H9 (cell line): ENCODE measurements around the gene RYR3. TPM values are rescaled to one million over a fixed set of nuclear protein-coding genes. Genes with fewer than 3 reads are reported as not detected.

Source experiments
- DNase-seq: peaks from one replicate; pipeline ENCODE4 v3.0.0-alpha.2; 2017
- H2AFZ ChIP-seq: one replicate; pipeline ENCODE4 v1.6.1; 2013; ENCODE audit warnings: mild to moderate bottlenecking, low read length, control low read depth, moderate library complexity
- H2AK5ac ChIP-seq: 2 replicates; pipeline ENCODE4 v1.6.1; 2013; ENCODE audit warnings: low read length, control low read depth, mixed read lengths; ENCODE audit not compliant: insufficient read length
- H2BK120ac ChIP-seq: one replicate; pipeline ENCODE4 v1.6.1; 2013; ENCODE audit warnings: low read depth, mild to moderate bottlenecking, low read length, control low read depth, inconsistent platforms; ENCODE audit not compliant: poor library complexity, severe bottlenecking
- H2BK12ac ChIP-seq: 2 replicates; pipeline ENCODE4 v1.6.1; 2013; ENCODE audit warnings: low read length, control low read depth, mixed read lengths, low read depth; ENCODE audit not compliant: insufficient read length
- H2BK15ac ChIP-seq: 2 replicates; pipeline ENCODE4 v1.6.1; 2013; ENCODE audit warnings: low read depth, low read length, control low read depth
- H2BK20ac ChIP-seq: one replicate; pipeline ENCODE4 v1.6.1; 2013; ENCODE audit warnings: low read depth, mild to moderate bottlenecking, low read length, control low read depth, inconsistent platforms; ENCODE audit not compliant: poor library complexity, severe bottlenecking
- H2BK5ac ChIP-seq: 2 replicates; pipeline ENCODE4 v1.6.1; 2013; ENCODE audit warnings: low read length, control low read depth, mixed read lengths; ENCODE audit not compliant: insufficient read length
- H3K14ac ChIP-seq: 2 replicates; pipeline ENCODE4 v1.6.1; 2013; ENCODE audit warnings: low read length, control low read depth; ENCODE audit not compliant: insufficient read depth
- H3K18ac ChIP-seq: 2 replicates; pipeline ENCODE4 v1.6.1; 2013; ENCODE audit warnings: low read depth, mild to moderate bottlenecking, mixed read lengths, low read length, control low read depth; ENCODE audit not compliant: insufficient read length
- H3K23ac ChIP-seq: 2 replicates; pipeline ENCODE4 v1.6.1; 2013; ENCODE audit warnings: low read length, control low read depth, mixed read lengths, low read depth; ENCODE audit not compliant: insufficient read length
- H3K23me2 ChIP-seq: 2 replicates; pipeline ENCODE4 v1.6.1; 2013; ENCODE audit warnings: low read depth, mild to moderate bottlenecking, mixed read lengths, low read length, control low read depth; ENCODE audit not compliant: insufficient read length, poor library complexity, severe bottlenecking
- H3K27ac ChIP-seq: 2 replicates; pipeline ENCODE4 v1.5.1; 2013; ENCODE audit warnings: low read length, control low read depth, mixed read lengths, low read depth; ENCODE audit not compliant: insufficient read length
- H3K27me3 ChIP-seq: 2 replicates; pipeline ENCODE4 v1.6.1; 2013; ENCODE audit warnings: low read length, control low read depth, inconsistent platforms; ENCODE audit not compliant: insufficient read depth
- H3K4ac ChIP-seq: 2 replicates; pipeline ENCODE4 v1.6.1; 2013; ENCODE audit warnings: low read depth, mild to moderate bottlenecking, control low read depth, inconsistent platforms, low read length, moderate library complexity
- H3K4me1 ChIP-seq: 2 replicates; pipeline ENCODE4 v1.6.1; 2013; ENCODE audit warnings: low read length, control low read depth, inconsistent platforms; ENCODE audit not compliant: insufficient read depth
- H3K4me2 ChIP-seq: 2 replicates; pipeline ENCODE4 v1.6.1; 2013; ENCODE audit warnings: low read length, control low read depth, mixed read lengths; ENCODE audit not compliant: insufficient read length, insufficient read depth
- H3K56ac ChIP-seq: 2 replicates; pipeline ENCODE4 v1.6.1; 2013; ENCODE audit warnings: low read depth, mild to moderate bottlenecking, mixed read lengths, low read length, control low read depth; ENCODE audit not compliant: insufficient read length
- H3K79me1 ChIP-seq: 2 replicates; pipeline ENCODE4 v1.6.1; 2013; ENCODE audit warnings: low read depth, mild to moderate bottlenecking, moderate library complexity, low read length, control low read depth, inconsistent platforms; ENCODE audit not compliant: insufficient read depth, poor library complexity, severe bottlenecking
- H3K79me2 ChIP-seq: 2 replicates; pipeline ENCODE4 v1.6.1; 2013; ENCODE audit warnings: low read length, control low read depth, inconsistent platforms; ENCODE audit not compliant: insufficient read depth
- H3K9ac ChIP-seq: 2 replicates; pipeline ENCODE4 v1.6.1; 2013; ENCODE audit warnings: low read length, control low read depth, mixed read lengths; ENCODE audit not compliant: insufficient read length; ENCODE audit errors: extremely low read depth
- H3K9me3 ChIP-seq: one replicate; pipeline ENCODE4 v1.6.1; 2013; ENCODE audit warnings: low read depth, low read length, inconsistent platforms; ENCODE audit not compliant: control insufficient read depth
- H3T11ph ChIP-seq: one replicate; pipeline ENCODE4 v1.6.1; 2013; ENCODE audit warnings: mild to moderate bottlenecking, low read length, control low read depth, inconsistent platforms
- H4K20me1 ChIP-seq: one replicate; pipeline ENCODE4 v1.6.1; 2013; ENCODE audit not compliant: control insufficient read depth, insufficient read length, insufficient read depth
- H4K5ac ChIP-seq: 2 replicates; pipeline ENCODE4 v1.6.1; 2013; ENCODE audit warnings: low read depth, mild to moderate bottlenecking, mixed read lengths, low read length, control low read depth; ENCODE audit not compliant: insufficient read length
- H4K8ac ChIP-seq: replicated peaks from 2 replicates; pipeline ENCODE4 v1.6.1; 2013; ENCODE audit warnings: low read length, control low read depth, mixed read lengths, low read depth; ENCODE audit not compliant: insufficient read length
- H4K91ac ChIP-seq: 2 replicates; pipeline ENCODE4 v1.6.1; 2013; ENCODE audit warnings: low read depth, mild to moderate bottlenecking, moderate library complexity, mixed read lengths, low read length, control low read depth; ENCODE audit not compliant: insufficient read length
- H3K27ac Mint-ChIP-seq, 3 experiments: 2 replicates in 2 of 3; 3 replicates in 1 of 3; pipeline ENCODE4 v1.8.0; 2020 to 2021; ENCODE audit warnings: mixed read lengths in 3 of 3, mild to moderate bottlenecking in 1 of 3, moderate library complexity in 1 of 3
- H3K27me3 Mint-ChIP-seq: 2 replicates; pipeline ENCODE4 v1.8.0; 2021; ENCODE audit warnings: low read depth, mild to moderate bottlenecking, moderate library complexity, mixed read lengths
- H3K36me3 Mint-ChIP-seq, 3 experiments: 2 replicates in 2 of 3; 3 replicates in 1 of 3; pipeline ENCODE4 v1.8.0; 2020 to 2021; ENCODE audit warnings: low read depth in 3 of 3, mixed read lengths in 3 of 3; ENCODE audit not compliant: insufficient read depth in 1 of 3
- H3K4me1 Mint-ChIP-seq, 2 experiments: 2 replicates each; pipeline ENCODE4 v1.8.0; 2020; ENCODE audit warnings: mixed read lengths in 2 of 2
- H3K4me3 Mint-ChIP-seq, 2 experiments: 2 replicates in 1 of 2; 3 replicates in 1 of 2; pipeline ENCODE4 v1.8.0; 2020 to 2021; ENCODE audit warnings: mild to moderate bottlenecking in 2 of 2, mixed read lengths in 2 of 2, moderate library complexity in 1 of 2
- H3K9me3 Mint-ChIP-seq, 2 experiments: 2 replicates in 1 of 2; 3 replicates in 1 of 2; pipeline ENCODE4 v1.8.0; 2020; ENCODE audit warnings: mild to moderate bottlenecking in 2 of 2, mixed read lengths in 2 of 2, moderate library complexity in 1 of 2
- WGBS: extraction: QIAGEN DNeasy Blood & Tissue Kit; methylation state at CpG from one replicate; pipeline ENCODE4 v1.1.7; 2013; ENCODE audit warnings: missing lambda C conversion rate, low lambda C conversion rate, mixed read lengths; ENCODE audit not compliant: insufficient read length; ENCODE audit errors: extremely low coverage; 5-methylcytosine and 5-hydroxymethylcytosine counted together
- total RNA-seq: library from RNA; stranded (reverse); gene quantifications from 2 replicates; pipeline ENCODE4 v1.2.1, GENCODE V29; 2021
- TF ChIP-seq, protein P1 (sequence below): fragments of 200-600 bp; sonication (generic); conservative IDR thresholded peaks from 3 replicates; pipeline ENCODE4 v1.8.0; 2021; ENCODE audit warnings: antibody characterized with exemption, mild to moderate bottlenecking

The RYR3 gene
- total RNA-seq, 1 experiment from 2014 or later = 0.85 TPM

- Histone ChIP-seq H3K4me2 (no peak overlapping the region), H3K27ac (no peak overlapping the region), H3K9ac (no peak overlapping the region), H2BK15ac (no peak overlapping the region), H2BK5ac (no peak overlapping the region), H3K79me1 (no peaks in the 10 kb centered on the region), H3K79me2 (no peaks in the 10 kb centered on the region), H3K23me2 (no peaks in the 10 kb centered on the region), H3K4ac (no peak overlapping the region), H3K56ac (no peak overlapping the region), H2AFZ (no peak overlapping the region), H4K20me1 (no peaks in the 10 kb centered on the region), H4K8ac (no peak overlapping the region), H4K91ac (no peak overlapping the region), H4K5ac (no peak overlapping the region), H3K4me1 (no peaks in the 10 kb centered on the region), H3K9me3 (no peaks in the 10 kb centered on the region), H3K23ac (no peak overlapping the region), H3K27me3 (no peaks in the 10 kb centered on the region), H2AK5ac (no peak overlapping the region), H3K18ac (no peak overlapping the region), H3K14ac (no peak overlapping the region), H2BK120ac (no peak overlapping the region), H2BK12ac (no peak overlapping the region), H2BK20ac (no peak overlapping the region), H3T11ph (no peak overlapping the region)
- TF ChIP-seq, protein P1, sequence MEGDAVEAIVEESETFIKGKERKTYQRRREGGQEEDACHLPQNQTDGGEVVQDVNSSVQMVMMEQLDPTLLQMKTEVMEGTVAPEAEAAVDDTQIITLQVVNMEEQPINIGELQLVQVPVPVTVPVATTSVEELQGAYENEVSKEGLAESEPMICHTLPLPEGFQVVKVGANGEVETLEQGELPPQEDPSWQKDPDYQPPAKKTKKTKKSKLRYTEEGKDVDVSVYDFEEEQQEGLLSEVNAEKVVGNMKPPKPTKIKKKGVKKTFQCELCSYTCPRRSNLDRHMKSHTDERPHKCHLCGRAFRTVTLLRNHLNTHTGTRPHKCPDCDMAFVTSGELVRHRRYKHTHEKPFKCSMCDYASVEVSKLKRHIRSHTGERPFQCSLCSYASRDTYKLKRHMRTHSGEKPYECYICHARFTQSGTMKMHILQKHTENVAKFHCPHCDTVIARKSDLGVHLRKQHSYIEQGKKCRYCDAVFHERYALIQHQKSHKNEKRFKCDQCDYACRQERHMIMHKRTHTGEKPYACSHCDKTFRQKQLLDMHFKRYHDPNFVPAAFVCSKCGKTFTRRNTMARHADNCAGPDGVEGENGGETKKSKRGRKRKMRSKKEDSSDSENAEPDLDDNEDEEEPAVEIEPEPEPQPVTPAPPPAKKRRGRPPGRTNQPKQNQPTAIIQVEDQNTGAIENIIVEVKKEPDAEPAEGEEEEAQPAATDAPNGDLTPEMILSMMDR = no peak
- no CpG with 5 or more reads among the region's 8 CpGs for WGBS
- H3K27ac Mint-ChIP-seq = no peak overlapping the region
- H3K9me3 Mint-ChIP-seq = peaks cover 3 to 5% of the 10 kb centered on the region in 2 experiments; a peak in 3 of 5 replicates
- no peak overlapping the region for H3K4me3 Mint-ChIP-seq
- H3K36me3 Mint-ChIP-seq = peaks cover 0 to 2% (median 0%) of the 10 kb centered on the region in 3 experiments; a peak in 2 of 7 replicates
- DNase-seq = no peak
- peaks cover 7 to 10% of the 10 kb centered on the region in 2 experiments for H3K4me1 Mint-ChIP-seq
- no peaks in the 10 kb centered on the region for H3K27me3 Mint-ChIP-seq
Observed at GRCh38 chr15:33825453-33825852, 514.7 kb downstream of the RYR3 start.
